Measurements from ENCODE around the gene ZDHHC12.
"Not testable (repeated sequence)": the region's sequence is repeated elsewhere in the genome, so short reads cannot be mapped to it uniquely, and the experiment has no call there.

ZDHHC12 gene

DNA sequence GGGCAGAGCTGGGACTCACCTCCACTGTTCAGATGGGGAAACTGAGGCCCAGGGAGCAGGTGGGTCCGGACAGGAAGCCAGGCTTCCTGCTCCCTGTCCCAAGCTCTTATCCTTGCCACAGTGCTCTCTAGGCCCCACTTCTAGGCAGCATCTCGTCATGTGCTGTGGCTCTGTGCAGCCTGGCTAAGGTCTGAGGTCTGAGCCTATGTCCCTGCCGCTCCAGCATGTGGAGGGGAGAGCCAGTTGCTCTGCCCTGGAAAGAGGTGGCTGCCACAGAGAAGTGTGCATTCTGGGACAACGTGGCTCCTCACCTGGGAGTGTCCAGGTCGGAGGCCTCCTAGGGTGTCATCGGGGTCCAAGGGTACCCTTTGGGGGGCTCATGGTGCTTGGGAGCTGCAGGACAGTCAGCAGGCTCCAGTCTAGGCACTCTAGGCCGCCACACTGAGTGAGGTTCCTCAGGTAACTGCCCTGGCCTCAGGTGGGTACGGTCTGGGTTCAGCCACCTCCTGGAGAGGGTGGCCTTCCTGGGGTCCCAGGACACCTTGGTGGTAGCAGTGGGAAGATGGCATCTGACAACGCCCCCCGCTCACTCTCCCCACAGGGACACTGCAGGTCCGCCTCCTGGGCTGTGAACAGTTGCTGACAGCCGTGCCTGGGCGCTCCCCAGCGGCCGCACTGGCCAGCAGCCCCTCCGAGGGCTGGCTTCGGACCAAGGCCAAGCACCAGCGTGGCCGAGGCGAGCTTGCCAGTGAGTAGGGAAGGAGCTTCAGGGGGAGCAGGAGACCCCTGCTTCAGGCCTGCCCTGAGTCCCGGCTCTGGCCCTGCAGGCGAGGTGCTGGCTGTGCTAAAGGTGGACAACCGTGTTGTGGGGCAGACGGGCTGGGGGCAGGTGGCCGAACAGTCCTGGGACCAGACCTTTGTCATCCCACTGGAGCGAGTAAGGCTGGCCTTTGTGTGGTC lies 11.2 kb downstream of the ZDHHC12 start:
- DNase-seq (ENCODE audit: low read depth, low spot score), result no peak

GRCh38 chr9:128707446-128707845 lies 16.5 kb downstream of the ZDHHC12 start:
- DNase-seq (ENCODE audit: low read depth, low spot score), result no peak

DNA sequence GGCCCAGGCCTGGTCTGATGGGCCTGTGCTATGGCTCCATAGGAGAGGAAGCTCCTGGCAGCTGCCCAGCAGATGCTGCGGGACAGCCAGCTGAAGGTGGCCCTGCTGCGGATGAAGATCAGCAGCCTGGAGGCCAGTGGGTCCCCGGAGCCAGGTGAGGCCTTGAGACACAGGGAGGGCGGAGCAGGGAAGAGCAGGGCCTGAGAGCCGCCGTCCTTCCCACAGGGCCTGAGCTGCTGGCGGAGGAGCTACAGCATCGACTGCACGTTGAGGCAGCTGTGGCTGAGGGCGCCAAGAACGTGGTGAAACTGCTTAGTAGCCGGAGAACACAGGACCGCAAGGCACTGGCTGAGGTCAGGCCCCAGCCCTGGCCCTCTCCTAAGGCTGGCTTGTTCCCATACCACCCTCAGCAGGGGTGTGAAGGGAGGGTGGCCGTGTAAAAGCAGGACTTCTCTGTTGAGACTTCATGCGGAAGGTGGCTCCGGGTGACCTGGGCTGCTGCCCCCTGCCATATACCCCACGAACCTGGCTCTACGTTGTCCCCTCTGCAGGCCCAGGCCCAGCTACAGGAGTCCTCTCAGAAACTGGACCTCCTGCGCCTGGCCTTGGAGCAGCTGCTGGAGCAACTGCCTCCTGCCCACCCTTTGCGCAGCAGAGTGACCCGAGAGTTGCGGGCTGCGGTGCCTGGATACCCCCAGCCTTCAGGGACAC lies 17.1 kb downstream of the ZDHHC12 start:
- DNase-seq (ENCODE audit: low read depth, low spot score), result no peak

GRCh38 chr9:128706045-128706444 lies 17.9 kb downstream of the ZDHHC12 start:
- no peak for DNase-seq (ENCODE audit: low read depth, low spot score)

DNA sequence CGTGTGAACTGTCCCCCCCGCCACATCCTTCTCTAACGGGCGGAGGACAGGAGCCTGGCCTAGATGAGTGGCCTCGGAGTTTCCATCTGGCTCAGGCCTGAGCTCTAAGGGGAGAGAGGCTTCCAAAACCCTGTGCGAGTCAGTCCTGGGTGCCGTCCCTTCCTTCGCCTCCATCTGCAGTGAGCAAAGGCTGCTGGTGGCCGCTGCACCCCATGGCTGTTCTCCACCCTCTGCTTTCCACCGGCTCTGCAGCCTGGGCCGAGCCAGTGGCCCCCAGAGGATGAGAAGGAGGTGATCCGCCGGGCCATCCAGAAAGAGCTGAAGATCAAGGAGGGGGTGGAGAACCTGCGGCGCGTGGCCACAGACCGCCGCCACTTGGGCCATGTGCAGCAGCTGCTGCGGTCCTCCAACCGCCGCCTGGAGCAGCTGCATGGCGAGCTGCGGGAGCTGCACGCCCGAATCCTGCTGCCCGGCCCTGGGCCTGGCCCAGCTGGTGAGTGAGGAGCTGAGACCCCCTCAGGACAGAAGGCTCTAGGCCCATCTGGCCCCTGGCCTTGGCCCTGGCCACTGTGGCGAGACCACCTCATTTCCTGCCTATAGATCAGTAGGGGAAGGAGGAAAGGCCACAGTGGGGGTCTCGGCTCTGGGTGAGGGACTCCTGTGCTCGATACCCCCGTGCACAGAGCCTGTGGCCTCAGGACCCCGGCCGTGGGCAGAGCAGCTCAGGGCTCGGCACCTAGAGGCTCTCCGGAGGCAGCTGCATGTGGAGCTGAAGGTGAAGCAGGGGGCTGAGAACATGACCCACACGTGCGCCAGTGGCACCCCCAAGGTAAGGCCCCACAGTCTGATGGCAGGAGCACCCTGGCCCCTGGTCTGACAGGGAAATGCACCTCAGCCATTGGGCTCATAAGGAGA lies 18.6 kb downstream of the ZDHHC12 start:
- DNase-seq (ENCODE audit: low read depth, low spot score), result no peak

- no peak for DNase-seq (ENCODE audit: low read depth, low spot score)
Measured at GRCh38 chr9:128704356-128704670, 19.6 kb downstream of the ZDHHC12 start.

- no peak for DNase-seq (ENCODE audit: low read depth, low spot score)
Measured at GRCh38 chr9:128703616-128704355, 20.1 kb downstream of the ZDHHC12 start.

DNA sequence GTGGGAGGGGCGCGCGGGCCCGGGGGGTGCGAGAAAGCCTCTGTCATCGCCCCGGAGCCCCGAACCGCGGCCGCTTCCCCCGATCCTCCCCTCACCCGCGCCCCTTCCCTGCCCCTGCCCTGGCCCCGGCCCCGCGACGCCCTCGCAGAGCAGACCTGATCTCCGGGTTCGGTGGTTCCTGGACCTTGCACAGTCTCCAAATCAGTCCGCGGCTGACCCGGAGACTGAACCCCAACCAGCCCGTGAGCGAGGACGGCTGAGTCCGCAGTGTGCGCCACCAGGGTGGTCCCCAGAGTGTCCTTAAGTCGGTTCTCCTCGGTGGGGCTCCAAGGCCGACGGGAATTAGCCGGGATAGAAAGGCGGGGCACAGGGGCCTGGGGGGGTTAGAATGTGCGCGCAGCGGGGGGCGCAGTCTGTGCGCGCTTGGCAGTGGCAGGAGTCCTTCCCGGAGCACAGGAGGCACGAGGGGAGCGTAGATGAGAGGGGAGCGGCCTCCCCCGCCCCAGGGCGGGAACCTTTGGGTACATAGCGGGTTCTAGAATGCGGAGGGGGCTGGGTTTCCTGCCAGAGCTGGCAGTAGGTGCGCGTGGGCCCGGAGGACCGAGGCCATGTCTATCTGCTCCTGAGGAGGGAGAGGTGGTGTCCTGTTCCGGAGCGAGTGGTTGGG lies 20.8 kb downstream of the ZDHHC12 start:
- no peak for DNase-seq (ENCODE audit: low read depth, low spot score)

- DNase-seq (ENCODE audit: low read depth, low spot score), result peak; percentile 78
Measured at GRCh38 chr9:128702445-128702948, 21.4 kb downstream of the ZDHHC12 start, which contains the start of gene PKN3. TSS of gene PKN3 (plus strand) at chr9:128702503. CDS start at chr9:128702916, 413 bp downstream.

DNA sequence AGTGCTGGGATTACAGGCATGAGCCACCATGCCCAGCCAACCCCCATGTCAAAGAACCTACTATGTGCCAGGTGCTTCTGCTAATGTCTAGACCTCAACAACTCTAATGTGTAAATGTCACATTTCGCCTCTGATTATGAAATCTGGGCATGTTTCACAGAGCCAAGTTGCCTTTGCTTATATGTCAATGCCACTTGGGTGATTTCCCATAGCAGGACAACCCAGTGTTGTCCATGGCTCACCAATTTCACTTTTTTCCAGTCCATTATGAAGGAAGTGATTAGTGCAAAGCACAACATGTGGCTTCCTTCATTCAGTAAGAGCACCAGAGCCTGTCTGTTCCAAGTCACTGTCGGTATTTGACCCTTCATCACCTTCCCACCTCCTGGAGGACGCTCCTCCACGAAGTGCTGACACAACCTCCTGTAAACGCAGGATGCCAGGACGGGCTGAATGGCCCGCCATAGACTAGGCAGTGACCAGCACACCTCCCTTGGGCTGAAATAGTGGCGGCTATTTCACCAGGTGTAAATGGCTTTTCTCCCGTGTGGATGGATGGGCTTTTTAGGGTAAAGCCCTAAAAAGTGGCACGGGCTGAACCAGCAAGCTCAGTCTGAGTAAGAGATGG lies 22.6 kb downstream of the ZDHHC12 start:
- DNase-seq (ENCODE audit: low read depth, low spot score), result no peak

DNA sequence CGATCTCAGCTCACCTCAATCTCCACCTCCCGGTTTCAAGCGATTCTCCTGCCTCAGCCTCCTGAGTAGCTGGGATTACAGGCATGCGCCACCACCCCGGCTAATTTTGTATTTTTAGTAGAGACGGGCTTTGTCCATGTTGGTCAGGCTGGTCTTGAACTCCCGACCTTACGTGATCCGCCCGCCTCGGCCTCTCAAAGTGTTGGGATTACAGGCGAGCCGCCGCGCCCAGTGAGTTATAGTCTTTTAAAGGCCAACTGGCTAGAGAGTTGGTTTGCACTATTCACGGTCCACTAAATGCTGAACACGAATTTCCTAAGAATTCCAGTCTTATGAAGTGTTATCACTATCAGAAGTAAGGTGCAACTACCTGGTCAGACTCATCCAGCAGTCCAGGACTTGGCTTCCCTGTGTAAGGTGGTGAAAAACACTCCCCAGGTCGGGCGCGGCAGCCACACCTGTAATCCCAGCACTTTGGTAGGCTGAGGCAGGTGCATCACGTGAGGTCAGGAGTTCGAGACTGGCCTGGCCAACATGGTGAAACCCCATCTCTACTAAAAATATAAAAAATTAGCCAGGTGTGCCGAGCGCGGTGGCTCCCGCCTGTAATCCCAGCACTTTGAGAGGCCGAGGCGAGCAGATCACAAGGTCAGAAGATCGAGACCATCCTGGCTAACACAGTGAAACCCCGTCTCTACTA lies 24.7 kb downstream of the ZDHHC12 start:
- DNase-seq (ENCODE audit: low read depth, low spot score), result not testable (repeated sequence)

DNA sequence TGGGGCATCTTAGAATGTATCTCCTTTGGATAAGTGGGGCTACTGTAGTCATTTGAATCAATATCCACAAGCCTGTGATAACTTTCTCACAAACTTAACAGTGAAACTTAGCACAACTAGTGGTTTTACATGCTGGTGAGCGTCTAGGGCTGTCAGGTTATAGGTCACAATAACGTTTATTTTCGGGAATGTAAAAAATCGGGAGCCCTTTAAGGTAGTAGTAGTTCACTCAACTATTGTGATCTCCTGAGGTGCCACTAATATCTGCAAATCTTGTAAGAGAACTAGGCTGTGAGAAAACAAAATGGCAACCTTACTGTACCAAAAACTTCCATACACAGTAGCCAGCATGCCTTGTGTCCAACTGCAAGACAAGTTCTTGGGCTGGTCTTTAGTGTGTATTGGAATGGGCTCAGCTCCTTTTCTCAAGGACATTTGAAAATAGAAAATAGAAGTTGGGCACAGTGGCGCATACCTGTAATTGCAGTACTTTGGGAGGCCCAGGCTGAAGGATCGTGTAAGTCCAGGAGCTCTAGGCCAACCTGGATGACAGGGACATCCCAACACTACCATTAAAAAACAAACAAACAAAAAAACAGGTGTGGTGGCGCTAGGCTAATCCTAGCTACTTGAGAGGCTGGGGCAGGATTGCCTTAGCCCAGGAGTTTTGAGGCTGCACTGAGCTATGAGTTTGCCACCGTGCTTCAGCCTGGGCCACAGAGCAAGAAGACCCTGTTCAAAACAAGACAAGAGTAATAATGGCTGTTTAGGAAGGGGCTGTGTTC lies 26.8 kb downstream of the ZDHHC12 start:
- DNase-seq (ENCODE audit: low read depth, low spot score), result no peak

DNA sequence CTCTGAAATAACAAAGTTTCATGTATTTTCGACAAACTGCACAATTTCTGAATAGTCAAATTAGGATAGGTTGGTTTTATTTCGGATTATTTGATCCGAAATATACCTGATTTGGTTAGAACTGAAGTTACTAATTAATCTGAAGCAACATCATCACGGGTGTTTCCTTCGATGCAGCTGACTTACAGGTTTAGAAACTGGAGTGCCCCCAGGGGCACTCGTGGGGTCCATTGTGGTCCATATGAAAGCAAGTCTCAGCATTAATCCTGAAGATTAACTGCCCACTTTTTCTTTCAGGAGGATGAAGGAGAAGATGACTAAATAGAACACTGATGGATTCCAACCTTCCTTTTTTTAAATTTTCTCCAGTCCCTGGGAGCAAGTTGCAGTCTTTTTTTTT lies 29.6 kb downstream of the ZDHHC12 start:
- no peak for DNase-seq (ENCODE audit: low read depth, low spot score)

DNA sequence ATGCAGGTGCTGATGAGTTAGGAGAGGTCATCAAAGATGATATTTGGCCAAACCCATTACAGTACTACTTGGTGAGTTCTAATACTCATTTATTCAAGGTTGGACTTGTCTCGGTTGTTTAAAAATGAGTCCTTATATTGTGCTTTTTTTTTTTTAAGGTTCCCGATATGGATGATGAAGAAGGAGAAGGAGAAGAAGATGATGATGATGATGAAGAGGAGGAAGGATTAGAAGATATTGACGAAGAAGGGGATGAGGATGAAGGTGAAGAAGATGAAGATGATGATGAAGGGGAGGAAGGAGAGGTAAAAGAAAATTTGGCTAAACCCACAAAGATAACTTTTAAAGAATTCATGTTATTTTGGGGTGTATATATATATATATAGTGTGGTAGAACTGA lies 30.2 kb downstream of the ZDHHC12 start:
- not testable (repeated sequence) for DNase-seq (ENCODE audit: low read depth, low spot score)

GRCh38 chr9:128690684-128691034 lies 33.3 kb downstream of the ZDHHC12 start:
- no peak for DNase-seq (ENCODE audit: low read depth, low spot score)

DNA sequence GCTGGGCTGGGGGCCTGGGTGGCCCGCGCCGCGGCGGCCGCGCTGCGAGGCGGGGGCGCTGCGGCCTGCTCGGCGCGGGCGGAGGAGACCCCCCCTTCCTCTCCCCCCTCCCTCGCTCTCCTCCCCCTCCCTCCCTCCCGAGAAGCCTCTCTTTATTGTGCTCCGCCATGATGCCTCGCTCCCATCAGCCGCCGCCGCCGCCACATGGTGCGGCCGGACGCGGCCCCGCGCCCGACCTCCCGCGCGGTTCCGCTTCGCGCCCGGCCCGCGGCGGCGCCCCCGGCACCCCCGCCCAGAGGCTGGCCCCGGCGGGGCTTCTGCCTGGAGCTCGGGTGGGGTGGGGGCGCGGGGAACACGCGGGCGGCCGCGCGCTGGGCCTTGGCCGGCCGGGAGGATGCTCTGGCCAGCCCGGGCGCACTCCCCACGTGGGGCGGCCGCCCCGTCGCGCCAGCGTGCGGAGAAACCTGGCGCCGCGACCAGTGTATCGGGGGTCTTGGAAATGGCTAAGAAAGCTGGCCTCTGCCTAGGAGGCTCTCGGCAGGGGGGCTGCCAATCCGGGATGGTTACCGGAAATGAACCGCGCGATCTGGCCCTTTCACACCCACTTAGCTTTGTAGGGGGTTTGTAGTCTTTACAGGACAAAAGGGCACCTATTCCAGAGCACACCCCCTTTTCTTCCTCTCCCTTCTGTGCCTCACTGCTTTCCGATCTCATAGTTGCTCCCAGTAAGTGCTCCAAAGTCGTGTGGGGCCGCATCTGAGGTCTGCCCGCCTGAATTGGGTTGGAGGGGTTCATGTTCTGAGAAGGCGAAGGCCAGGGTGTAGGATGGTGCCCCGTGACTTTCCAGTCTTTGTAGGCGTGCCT lies 33.9 kb downstream of the ZDHHC12 start:
- no peak for DNase-seq (ENCODE audit: low read depth, low spot score)

- no peak for DNase-seq (ENCODE audit: low read depth, low spot score)
Measured at GRCh38 chr9:128689293-128689774, 34.6 kb downstream of the ZDHHC12 start.
